ENCODE data around the gene ANKRD17. TPM values are rescaled to one million over a fixed set of nuclear protein-coding genes. Genes with fewer than 3 reads are reported as not detected.

ANKRD17 gene
- total RNA-seq, 1 donor from 2014 or later: 38.9 TPM

DNA sequence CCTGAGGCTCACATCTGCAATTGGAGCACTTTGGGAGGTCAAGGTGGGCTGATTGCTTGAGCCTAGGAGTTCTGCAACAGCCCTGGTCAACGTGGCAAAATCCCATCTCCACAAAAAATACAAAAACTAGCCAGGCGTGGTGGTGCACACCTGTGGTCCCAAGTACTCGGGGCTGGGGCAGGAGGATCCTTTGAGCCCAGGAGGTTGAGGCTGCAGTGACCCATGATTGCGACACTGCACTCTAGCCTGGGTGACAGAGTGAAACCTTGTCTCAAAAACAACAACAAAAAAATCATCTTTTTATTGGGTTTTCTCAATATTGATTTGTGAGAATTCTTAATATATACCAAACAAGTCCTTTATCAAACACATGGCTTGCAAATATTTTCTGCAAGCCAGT, 64.9 kb downstream of the ANKRD17 start:
- no peak for ATAC-seq

DNA sequence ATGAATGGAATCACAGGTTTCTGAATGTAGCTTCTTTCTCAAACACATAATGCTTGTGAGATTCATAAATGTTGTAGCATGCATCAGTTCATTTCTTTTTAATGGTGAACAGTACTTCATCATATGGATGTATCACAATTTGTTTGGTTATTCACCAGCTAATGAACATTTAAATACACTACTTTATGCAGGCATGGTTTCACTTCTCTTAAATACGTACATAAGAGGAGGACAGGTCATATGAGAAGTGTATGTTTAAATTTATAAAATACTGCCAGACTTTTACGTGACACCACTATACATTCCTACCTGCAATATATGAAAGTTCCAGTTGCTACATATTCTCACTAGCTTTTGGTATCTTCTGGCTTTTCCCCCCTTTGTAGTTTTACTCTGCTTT, 65.4 kb downstream of the ANKRD17 start:
- no peak for ATAC-seq

DNA sequence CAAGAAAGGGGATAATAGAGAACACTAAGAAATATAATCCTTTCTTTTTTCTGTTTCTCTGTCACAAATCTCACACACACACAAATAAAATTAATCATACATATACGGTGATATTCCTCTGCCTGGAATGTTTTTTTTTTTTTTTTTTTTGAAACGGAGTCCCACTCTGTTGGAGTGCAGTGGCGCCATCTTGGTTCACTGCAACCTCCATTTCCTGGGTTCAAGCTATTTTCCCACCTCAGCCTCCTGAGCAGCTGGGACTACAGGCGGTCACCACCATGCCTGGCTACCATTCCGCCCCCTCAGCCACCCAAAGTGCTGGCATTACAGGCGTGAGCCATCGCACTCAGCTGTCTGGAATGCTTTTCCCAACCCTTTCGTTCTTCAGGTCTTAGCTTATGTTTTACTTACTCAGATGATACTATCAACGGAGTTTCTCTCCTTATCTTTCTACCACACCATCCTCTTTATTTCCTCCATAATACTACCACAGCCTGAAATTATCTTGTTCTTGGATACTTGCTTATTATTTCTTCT, 69.3 kb downstream of the ANKRD17 start:
- no peak for ATAC-seq

DNA sequence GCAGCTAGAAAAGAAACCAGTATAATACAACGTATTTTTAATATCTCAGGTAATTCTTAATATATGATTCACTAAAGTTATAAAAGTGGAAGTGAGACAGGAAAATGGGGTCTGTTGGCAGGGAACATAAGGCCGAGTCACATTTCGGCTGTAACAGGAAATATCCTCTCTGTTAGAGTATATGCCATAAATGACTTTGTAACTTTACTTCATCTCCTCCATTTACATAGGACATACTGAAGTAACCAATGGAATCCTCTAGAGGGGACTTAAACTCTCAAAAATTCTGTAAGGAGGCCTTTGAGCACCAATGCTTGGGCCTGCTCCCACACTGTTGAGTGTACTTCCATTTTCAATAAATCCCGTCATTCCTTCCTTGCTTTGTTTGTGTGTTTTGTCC, 71.3 kb downstream of the ANKRD17 start:
- no peak for ATAC-seq

DNA sequence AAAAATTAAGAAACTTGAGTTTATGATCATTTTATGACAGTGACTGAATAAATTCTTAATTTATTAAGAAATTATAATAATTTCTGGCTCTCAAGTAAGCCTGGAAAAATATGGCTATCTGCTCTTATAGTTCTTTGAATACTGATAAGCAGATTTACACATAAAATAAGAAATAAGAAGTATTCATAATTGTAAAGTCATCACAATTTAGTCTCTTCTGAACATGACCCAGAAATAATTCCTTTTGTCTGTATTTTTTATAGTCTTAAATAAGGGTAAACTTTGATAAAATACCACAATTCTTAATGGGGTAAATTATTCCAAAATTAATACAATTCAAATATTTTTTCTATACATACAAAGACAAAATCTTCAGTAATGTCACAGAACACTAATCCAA, 72.7 kb downstream of the ANKRD17 start:
- no peak for ATAC-seq

GRCh38 chr4:73181231-73181630, 77.4 kb downstream of the ANKRD17 start:
- ATAC-seq: no peak

DNA sequence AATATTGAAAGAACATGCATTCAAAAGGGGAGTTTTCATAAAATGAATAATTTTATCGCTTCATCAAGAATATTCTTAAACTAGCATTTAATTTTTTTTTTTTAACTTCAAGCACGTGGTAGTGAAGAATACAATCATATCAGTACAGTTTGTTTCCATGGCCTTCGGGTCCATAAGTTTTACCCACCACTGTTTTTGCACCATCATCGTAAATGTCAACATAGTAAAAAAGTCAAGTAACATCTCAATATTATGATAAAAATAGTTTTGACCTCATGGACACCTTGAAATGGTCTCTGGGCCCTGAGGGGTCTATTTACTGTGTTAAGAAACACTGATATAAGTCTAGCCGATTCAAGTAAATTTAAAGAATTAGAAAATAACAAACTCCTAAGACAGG, 80.2 kb downstream of the ANKRD17 start:
- ATAC-seq: no peak

DNA sequence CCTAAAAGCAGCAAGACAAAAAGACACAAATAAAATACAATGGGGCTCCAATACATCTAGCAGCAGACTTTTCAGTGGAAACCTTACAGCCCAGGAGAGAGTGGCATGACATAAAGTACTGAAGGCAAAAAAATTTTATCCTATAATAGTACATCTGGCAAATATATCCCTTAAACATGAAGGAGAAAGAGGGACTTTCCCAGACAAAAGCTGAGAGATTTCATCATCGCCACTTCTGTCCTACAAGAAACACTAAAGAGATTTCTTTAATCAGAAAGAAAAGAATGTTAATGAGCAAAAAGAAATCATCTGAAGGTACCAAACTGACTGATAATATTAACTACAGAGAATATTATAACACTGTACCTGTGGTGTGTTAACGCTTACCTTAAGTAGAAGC, 86.4 kb downstream of the ANKRD17 start:
- no peak for ATAC-seq

GRCh38 chr4:73170518-73171198, 87.9 kb downstream of the ANKRD17 start:
- peak; percentile 94 for ATAC-seq

DNA sequence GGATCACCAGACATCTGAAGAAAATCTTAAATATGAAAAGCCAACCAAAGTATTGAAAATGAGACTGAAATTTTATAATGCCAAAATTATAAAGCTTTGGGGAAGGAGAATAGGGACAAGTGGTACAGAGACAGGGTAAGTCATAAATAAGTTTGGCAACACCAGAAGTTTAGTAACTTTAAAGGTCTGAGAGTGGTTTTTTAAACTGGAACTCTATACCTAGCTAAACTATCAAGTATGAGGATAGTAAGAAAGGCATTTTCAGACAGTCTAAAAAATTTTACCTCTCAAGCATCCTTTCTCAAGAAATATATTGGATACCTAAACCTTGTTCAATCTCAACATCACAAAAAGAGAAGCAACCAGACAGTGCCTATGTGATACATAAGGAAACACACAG, 92.4 kb downstream of the ANKRD17 start:
- ATAC-seq: no peak

GRCh38 chr4:73161527-73162185, 96.9 kb downstream of the ANKRD17 start:
- no peak for ATAC-seq

GRCh38 chr4:73156394-73156793, 102.2 kb downstream of the ANKRD17 start:
- ATAC-seq: no peak

- no peak for ATAC-seq
Measured at GRCh38 chr4:73152893-73153292, 105.7 kb downstream of the ANKRD17 start.

DNA sequence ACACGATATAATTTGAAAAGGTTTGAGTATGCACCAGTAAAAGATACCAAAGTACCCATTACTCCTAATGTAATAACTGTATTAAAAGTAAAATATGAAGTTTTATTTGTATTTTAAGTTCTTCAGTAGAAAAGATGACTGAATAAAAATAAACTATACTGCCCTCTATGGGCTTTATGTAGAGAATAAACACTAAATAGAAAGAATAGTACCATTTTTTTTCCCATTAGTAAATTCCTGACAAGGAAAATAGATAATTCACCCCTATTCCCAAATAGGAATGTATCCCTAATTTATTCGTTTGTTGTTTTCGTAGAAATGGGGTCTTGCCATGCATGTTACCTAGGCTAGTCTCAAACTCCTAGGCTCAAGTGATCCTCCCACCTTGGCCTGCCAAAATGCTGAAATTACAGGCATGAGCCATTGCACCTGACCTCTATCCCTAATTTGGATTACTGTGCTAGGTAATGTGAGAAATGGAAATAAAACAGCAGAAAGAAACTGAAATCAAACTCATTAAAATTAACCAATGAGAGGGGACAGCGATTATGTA, 115.5 kb downstream of the ANKRD17 start:
- no peak for ATAC-seq

DNA sequence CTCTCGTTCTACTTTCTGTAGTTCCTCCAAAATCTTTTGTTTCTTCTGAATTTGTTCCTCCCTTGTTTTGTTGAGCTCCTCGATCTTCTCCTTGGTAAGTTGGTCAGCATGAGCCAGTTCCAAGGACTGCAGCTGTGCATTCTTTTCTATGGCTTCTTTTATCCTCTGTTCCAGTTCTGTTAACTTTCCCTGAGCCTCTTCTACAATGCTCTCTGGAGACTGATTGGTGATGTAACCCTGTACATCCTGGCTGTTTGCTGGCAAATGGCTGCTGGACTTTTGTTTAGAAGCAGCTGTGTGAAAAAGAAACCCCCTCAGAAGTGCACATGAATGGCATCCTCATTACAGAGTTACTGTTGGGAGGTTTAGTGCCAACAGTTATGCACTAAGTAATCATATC, 118.6 kb downstream of the ANKRD17 start:
- ATAC-seq: no peak

DNA sequence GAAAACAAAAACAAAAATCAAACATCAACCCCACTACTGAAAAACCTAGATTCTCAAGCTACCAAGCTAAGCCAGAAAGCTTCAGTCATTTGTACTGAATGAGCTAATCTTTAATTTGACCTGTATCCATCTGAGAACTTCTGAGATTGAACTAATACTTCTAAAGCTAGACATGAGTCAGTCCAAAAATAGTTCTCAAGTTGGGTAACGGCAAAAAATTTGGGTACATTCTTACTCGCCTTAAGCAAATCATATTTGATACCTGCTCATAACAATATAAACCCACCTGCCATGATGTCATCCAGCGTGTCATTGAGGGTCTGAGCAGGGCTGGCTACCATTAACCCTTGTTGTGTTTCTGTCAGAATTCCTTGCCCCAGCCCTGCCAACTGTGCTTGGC, 119.4 kb downstream of the ANKRD17 start:
- ATAC-seq: no peak

DNA sequence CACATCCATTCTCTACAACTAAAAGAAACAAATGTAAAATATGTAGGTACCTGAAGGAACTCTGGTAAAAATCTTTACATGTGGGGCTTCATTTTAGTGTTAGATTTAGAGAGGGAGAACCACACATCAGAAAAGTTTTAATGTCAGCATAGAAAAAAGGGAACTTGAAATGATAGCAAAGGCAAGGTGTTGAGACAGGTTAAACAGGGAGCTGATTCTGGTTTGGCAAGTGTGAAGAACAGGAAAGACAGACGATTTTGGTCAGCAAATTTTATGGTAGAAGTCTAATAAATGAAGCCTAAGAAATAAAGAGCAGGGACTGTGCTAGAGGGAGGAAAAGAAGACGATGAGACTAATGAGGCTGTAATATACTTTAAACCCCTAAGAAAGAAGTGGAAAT, 121.5 kb downstream of the ANKRD17 start:
- peak; percentile 60 for ATAC-seq

DNA sequence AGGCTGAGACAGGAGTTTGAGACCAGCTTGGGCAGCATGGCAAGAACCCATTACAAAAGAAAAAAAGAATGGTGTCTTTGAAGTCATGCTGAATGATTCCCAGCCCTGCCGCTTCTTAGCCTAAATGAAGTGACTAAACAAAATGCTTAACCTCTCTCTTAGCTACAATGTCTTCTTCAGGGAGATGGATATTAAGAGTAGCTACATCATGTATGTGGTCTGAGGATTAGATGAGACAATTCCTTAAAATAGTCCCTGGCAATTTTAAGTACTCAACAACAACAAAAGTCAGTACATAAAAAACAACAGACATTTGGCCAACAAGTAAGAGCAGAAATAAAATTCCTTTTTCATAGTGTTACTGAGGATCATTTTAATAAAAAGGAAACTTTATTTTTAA, 124.8 kb downstream of the ANKRD17 start:
- no peak for ATAC-seq

DNA sequence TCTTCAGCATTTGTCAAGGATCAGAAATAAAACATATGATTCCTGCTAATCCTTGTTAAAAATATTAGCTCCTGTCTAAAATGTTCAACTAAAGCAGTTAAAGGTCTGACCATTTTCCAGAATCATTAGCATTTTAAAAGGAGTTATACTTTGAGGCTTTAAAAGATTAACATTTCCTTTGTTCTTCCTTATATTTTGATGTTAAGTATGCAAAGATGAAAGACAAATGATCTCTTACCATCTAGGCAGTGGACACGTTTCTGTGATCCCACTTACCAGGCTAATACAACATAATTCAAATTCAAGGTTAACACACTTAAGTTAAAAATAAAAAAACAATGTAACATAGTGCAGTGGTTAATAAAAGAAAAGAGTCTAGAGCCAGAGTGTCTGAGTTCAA, 127.3 kb downstream of the ANKRD17 start:
- no peak for ATAC-seq

GRCh38 chr4:73129319-73129718, 129.3 kb downstream of the ANKRD17 start:
- no peak for ATAC-seq

DNA sequence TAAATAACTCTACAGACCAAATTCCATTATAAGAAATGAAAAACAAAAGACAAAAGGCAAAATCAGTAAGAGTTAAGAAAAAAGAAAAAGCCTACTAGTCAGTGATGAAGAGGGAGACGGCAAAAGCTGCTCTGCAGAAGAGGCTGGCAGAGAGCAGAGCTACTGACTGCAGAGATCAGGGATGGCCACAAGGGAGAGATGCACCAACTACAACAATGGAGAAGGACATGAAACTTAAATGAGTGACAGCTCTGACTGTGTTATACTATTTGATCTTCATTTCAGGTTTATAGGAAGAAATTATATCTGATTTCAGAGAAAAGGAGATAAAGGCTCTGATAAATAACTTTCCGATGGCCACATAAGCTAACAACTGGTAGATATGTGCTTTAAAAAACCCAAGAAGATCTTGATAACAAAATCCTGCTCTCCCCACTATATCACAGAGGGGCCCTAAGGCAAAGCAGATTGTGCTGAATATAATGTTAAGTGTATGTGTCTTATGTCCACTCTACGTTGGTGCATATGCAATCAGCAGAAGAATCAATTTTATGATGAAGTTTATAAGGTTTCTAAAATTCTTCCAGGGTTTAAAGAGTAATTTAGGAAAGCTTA, 130.7 kb downstream of the ANKRD17 start:
- peak; percentile 59 for ATAC-seq

DNA sequence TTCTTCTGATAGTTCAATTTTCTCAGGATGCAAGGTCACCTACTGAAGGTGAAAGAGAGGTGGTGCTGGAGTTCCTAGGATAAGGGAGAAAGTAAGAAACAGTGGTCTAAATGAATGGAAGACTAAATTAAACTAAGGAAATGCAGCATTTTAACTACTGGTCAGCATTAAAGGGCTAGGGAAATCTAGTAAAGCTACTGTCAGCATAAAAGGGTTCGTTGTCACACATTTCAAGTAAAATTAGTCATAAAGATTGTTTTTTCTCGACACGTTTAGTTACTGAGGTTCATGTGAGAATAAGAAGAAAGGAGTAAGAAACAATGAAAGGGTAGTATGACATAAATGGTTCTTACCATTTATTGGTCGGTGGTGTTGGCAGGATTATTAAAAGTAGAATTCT, 149.1 kb downstream of the ANKRD17 start:
- no peak for ATAC-seq

DNA sequence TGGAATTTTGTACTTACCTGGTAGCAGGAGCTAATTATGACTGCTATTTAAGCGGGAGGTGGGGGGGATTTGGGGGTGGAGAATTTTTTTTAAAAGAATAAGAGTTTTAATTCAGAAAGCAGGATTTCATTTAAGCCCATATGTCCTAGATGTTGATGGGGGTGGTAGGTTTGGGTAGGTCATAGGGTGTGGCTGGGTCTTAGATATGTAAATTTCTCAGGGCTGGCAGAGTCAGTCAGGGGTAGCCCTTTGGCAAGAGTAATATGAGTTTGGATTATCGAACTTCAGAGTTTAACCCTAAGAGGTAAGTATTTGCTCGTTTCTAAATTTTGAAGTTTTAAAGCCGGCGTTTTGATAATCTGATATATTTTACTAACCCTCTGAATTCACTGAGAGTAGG, 153.9 kb downstream of the ANKRD17 start:
- ATAC-seq: no peak
